ENCODE data around the gene F8.

Gene F8

GRCh38 chrX:155055494-155055893, 33.0 kb upstream of the F8 start:
- H3K4me3 ChIP-seq (ENCODE audit: low read depth, low read length): no peak overlapping the region
- no peaks in the 10 kb centered on the region for H3K36me3 ChIP-seq (ENCODE audit: control insufficient read depth, insufficient read depth, low read length)
- H3K4me1 ChIP-seq (ENCODE audit: control insufficient read depth, insufficient read depth, low read length): no peaks in the 10 kb centered on the region
- no peaks in the 10 kb centered on the region for H3K27me3 ChIP-seq (ENCODE audit: control insufficient read depth, insufficient read depth, low read length)
- no peaks in the 10 kb centered on the region for H3K9me3 ChIP-seq (ENCODE audit: control insufficient read depth, insufficient read depth, low read length)
- H3K9ac ChIP-seq (ENCODE audit: low read depth, low read length): no peak overlapping the region

DNA sequence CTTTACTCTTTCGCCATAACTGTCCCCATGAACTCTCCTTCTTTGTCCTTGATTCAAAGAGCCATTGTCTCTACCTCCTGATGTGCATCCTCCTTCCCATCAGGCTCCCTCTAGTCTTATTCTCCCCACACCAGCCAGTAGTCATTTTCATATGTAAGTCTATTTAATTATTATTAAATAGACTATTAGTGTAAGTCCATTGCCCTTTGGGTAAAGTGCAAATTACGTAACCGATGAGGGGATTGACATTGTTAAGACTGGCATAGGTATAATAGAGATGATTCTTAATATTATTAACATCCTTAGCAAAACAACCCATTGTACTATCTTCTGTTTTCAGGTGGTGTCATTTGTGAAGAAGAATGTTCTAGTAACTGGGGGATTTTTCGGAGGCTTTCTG, 31.7 kb upstream of the F8 start:
- Histone ChIP-seq H3K36me3 (ENCODE audit: control insufficient read depth, insufficient read depth, low read length) (no peaks in the 10 kb centered on the region), H3K9me3 (ENCODE audit: control insufficient read depth, insufficient read depth, low read length) (no peaks in the 10 kb centered on the region), H3K27me3 (ENCODE audit: control insufficient read depth, insufficient read depth, low read length) (no peaks in the 10 kb centered on the region), H3K4me1 (ENCODE audit: control insufficient read depth, insufficient read depth, low read length) (no peaks in the 10 kb centered on the region), H3K9ac (ENCODE audit: low read depth, low read length) (no peak overlapping the region), H3K4me3 (ENCODE audit: low read depth, low read length) (no peak overlapping the region)

DNA sequence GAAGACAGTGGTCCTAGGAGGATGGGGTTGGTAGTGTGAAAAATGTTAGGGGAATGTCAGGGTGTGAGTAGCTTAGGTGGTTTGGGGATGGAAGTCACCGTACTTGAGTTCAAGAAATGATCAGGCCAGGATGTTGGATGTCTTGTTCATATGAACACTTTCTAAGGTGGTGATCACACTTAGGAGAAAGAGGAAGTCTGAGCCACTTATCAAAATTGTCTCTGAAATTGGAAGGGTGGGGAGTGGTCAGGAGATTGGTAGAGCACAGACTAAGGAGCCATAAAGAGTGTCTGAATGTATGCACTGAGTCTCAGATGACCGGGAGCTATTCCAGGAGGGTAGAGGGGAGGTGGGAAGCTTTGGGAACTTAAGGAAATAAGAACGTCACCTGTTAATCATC, 31.1 kb upstream of the F8 start:
- Histone ChIP-seq H3K9me3 (ENCODE audit: control insufficient read depth, insufficient read depth, low read length) (no peaks in the 10 kb centered on the region), H3K4me3 (ENCODE audit: low read depth, low read length) (no peak overlapping the region), H3K36me3 (ENCODE audit: control insufficient read depth, insufficient read depth, low read length) (no peaks in the 10 kb centered on the region), H3K27me3 (ENCODE audit: control insufficient read depth, insufficient read depth, low read length) (no peaks in the 10 kb centered on the region), H3K9ac (ENCODE audit: low read depth, low read length) (no peak overlapping the region), H3K4me1 (ENCODE audit: control insufficient read depth, insufficient read depth, low read length) (no peaks in the 10 kb centered on the region)

GRCh38 chrX:155052738-155053498, 30.4 kb upstream of the F8 start:
- Histone ChIP-seq H3K36me3 (ENCODE audit: control insufficient read depth, insufficient read depth, low read length) (no peaks in the 10 kb centered on the region), H3K9me3 (ENCODE audit: control insufficient read depth, insufficient read depth, low read length) (no peaks in the 10 kb centered on the region), H3K4me3 (ENCODE audit: low read depth, low read length) (no peak overlapping the region), H3K27me3 (ENCODE audit: control insufficient read depth, insufficient read depth, low read length) (no peaks in the 10 kb centered on the region), H3K9ac (ENCODE audit: low read depth, low read length) (no peak overlapping the region), H3K4me1 (ENCODE audit: control insufficient read depth, insufficient read depth, low read length) (no peaks in the 10 kb centered on the region)

- H3K36me3 ChIP-seq (ENCODE audit: control insufficient read depth, insufficient read depth, low read length): no peaks in the 10 kb centered on the region
- H3K4me1 ChIP-seq (ENCODE audit: control insufficient read depth, insufficient read depth, low read length): no peaks in the 10 kb centered on the region
- no peaks in the 10 kb centered on the region for H3K27me3 ChIP-seq (ENCODE audit: control insufficient read depth, insufficient read depth, low read length)
- H3K9me3 ChIP-seq (ENCODE audit: control insufficient read depth, insufficient read depth, low read length): peaks cover 3% of the 10 kb centered on the region
- H3K9ac ChIP-seq (ENCODE audit: low read depth, low read length): no peak overlapping the region
- no peak overlapping the region for H3K4me3 ChIP-seq (ENCODE audit: low read depth, low read length)
Observed at GRCh38 chrX:155048977-155049619, 26.6 kb upstream of the F8 start.

- Histone ChIP-seq H3K9me3 (ENCODE audit: control insufficient read depth, insufficient read depth, low read length) (peaks cover 3% of the 10 kb centered on the region), H3K27me3 (ENCODE audit: control insufficient read depth, insufficient read depth, low read length) (no peaks in the 10 kb centered on the region), H3K4me1 (ENCODE audit: control insufficient read depth, insufficient read depth, low read length) (no peaks in the 10 kb centered on the region), H3K9ac (ENCODE audit: low read depth, low read length) (no peak overlapping the region), H3K4me3 (ENCODE audit: low read depth, low read length) (no peak overlapping the region), H3K36me3 (ENCODE audit: control insufficient read depth, insufficient read depth, low read length) (no peaks in the 10 kb centered on the region)
Observed at GRCh38 chrX:155046811-155047528, 24.4 kb upstream of the F8 start.

GRCh38 chrX:155046129-155046810, 23.7 kb upstream of the F8 start:
- Histone ChIP-seq H3K9me3 (ENCODE audit: control insufficient read depth, insufficient read depth, low read length) (peaks cover 3% of the 10 kb centered on the region), H3K4me1 (ENCODE audit: control insufficient read depth, insufficient read depth, low read length) (no peaks in the 10 kb centered on the region), H3K36me3 (ENCODE audit: control insufficient read depth, insufficient read depth, low read length) (no peaks in the 10 kb centered on the region), H3K9ac (ENCODE audit: low read depth, low read length) (no peak overlapping the region), H3K4me3 (ENCODE audit: low read depth, low read length) (no peak overlapping the region), H3K27me3 (ENCODE audit: control insufficient read depth, insufficient read depth, low read length) (no peaks in the 10 kb centered on the region)

DNA sequence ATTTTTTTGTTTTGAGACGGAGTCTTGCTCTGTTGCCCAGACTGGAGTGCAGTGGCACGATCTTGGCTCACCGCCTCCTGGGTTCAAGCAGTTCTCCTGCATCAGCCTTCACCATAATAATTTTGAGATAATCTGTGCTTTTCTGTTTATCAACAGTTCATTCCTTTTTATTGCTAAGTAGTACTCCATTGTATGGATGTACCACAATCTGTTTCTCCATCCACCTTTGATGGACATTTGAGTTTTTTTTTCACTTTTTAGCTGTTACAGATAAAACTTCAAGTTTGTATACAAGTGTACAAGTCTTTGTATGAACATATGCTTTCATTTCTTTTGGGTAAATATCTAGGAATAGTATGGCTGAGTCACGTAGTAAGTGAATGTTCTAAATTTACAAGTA, 13.2 kb upstream of the F8 start:
- Histone ChIP-seq H3K4me3 (ENCODE audit: low read depth, low read length) (no peak overlapping the region), H3K4me1 (ENCODE audit: control insufficient read depth, insufficient read depth, low read length) (no peaks in the 10 kb centered on the region), H3K9ac (ENCODE audit: low read depth, low read length) (no peak overlapping the region), H3K9me3 (ENCODE audit: control insufficient read depth, insufficient read depth, low read length) (no peaks in the 10 kb centered on the region), H3K27me3 (ENCODE audit: control insufficient read depth, insufficient read depth, low read length) (no peaks in the 10 kb centered on the region), H3K36me3 (ENCODE audit: control insufficient read depth, insufficient read depth, low read length) (no peaks in the 10 kb centered on the region)

- Histone ChIP-seq H3K9me3 (ENCODE audit: control insufficient read depth, insufficient read depth, low read length) (no peaks in the 10 kb centered on the region), H3K4me1 (ENCODE audit: control insufficient read depth, insufficient read depth, low read length) (no peaks in the 10 kb centered on the region), H3K4me3 (ENCODE audit: low read depth, low read length) (no peak overlapping the region)
Observed at GRCh38 chrX:155031657-155032056, 9.1 kb upstream of the F8 start.

DNA sequence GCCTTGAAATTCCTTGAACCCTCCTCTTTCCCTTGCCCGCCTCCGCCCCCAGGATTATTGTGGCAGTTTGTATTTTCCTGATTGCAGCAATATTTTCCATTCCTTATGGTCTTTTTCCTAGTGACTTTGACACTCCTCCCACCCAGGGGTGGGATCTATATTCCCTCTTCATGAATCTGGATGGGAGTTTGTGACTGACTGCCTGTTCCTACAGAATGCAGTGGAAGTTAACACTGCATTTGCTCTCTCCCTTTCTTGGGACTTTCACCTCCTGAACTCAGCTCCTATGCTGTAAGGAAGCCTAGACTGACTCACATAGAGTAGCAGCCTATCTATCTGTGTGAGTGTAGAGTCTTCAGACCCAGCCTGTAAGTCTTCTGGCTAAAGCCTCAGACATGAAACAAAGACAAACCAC, 6.4 kb upstream of the F8 start:
- no peaks in the 10 kb centered on the region for H3K9me3 ChIP-seq (ENCODE audit: control insufficient read depth, insufficient read depth, low read length)
- no peaks in the 10 kb centered on the region for H3K27me3 ChIP-seq (ENCODE audit: control insufficient read depth, insufficient read depth, low read length)
- no peaks in the 10 kb centered on the region for H3K36me3 ChIP-seq (ENCODE audit: control insufficient read depth, insufficient read depth, low read length)
- no peaks in the 10 kb centered on the region for H3K4me1 ChIP-seq (ENCODE audit: control insufficient read depth, insufficient read depth, low read length)
- no peak overlapping the region for H3K4me3 ChIP-seq (ENCODE audit: low read depth, low read length)
- no peak overlapping the region for H3K9ac ChIP-seq (ENCODE audit: low read depth, low read length)

More at GRCh38 chrX:155031657-155032056, 9.1 kb upstream of the F8 start:
- Histone ChIP-seq H3K27me3 (ENCODE audit: control insufficient read depth, insufficient read depth, low read length) (no peaks in the 10 kb centered on the region), H3K36me3 (ENCODE audit: control insufficient read depth, insufficient read depth, low read length) (no peaks in the 10 kb centered on the region), H3K9ac (ENCODE audit: low read depth, low read length) (no peak overlapping the region)

DNA sequence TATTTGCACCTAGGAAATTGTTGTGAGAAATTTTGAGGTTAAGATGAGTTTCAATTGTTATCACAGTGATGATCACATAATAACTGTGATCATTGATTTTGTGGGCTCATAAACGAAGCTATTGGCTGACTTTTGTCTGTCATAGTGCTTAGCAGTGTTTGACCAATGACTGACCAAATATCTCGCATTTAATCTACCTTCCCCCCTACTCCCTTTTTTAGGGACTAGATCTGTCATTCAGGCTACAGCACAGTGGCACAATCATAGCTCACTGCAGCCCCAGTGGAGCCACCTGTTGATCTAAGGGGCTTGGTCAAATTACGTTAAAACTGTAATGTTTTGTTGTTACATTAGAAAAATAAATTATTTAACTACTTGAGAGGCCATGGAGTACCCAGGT, 5.6 kb upstream of the F8 start:
- H3K9ac ChIP-seq (ENCODE audit: low read depth, low read length): no peak overlapping the region
- no peaks in the 10 kb centered on the region for H3K9me3 ChIP-seq (ENCODE audit: control insufficient read depth, insufficient read depth, low read length)
- H3K36me3 ChIP-seq (ENCODE audit: control insufficient read depth, insufficient read depth, low read length): no peaks in the 10 kb centered on the region
- no peaks in the 10 kb centered on the region for H3K27me3 ChIP-seq (ENCODE audit: control insufficient read depth, insufficient read depth, low read length)
- H3K4me3 ChIP-seq (ENCODE audit: low read depth, low read length): peak overlapping the region; percentile 62
- H3K4me1 ChIP-seq (ENCODE audit: control insufficient read depth, insufficient read depth, low read length): no peaks in the 10 kb centered on the region
